MG63 (cell line): ENCODE measurements around the gene KLF9. TPM values are rescaled to one million over a fixed set of nuclear protein-coding genes. Genes with fewer than 3 reads are reported as not detected.

Experiments
- DNase-seq: peaks from one replicate; pipeline ENCODE4 v3.0.0-alpha.2; 2020
- H3K27me3 ChIP-seq: fragments of 250-450 bp; sonication (Bioruptor Pico); 2 replicates; pipeline ENCODE4 v1.5.1; 2020; ENCODE audit warnings: mild to moderate bottlenecking, moderate library complexity
- H3K36me3 ChIP-seq: fragments of 250-450 bp; sonication (Bioruptor Pico); 2 replicates; pipeline ENCODE4 v1.5.1; 2020; ENCODE audit warnings: mild to moderate bottlenecking, moderate library complexity
- H3K4me3 ChIP-seq: fragments of 250-450 bp; sonication (Bioruptor Pico); 2 replicates; pipeline ENCODE4 v1.5.1; 2020; ENCODE audit warnings: mild to moderate bottlenecking, moderate library complexity
- H3K9me3 ChIP-seq: fragments of 250-450 bp; sonication (Bioruptor Pico); 2 replicates; pipeline ENCODE4 v1.5.1; 2020; ENCODE audit warnings: mild to moderate bottlenecking, moderate library complexity
- total RNA-seq: library from RNA; depleted of rRNA; stranded (reverse); fragments of >200 nt; shearing (Covaris generic); gene quantifications from 2 replicates; pipeline ENCODE4 v1.2.3, GENCODE V29; 2014; ENCODE audit warnings: low replicate concordance

Gene KLF9
- total RNA-seq, 1 experiment from 2014 or later: 5.5 TPM

DNA sequence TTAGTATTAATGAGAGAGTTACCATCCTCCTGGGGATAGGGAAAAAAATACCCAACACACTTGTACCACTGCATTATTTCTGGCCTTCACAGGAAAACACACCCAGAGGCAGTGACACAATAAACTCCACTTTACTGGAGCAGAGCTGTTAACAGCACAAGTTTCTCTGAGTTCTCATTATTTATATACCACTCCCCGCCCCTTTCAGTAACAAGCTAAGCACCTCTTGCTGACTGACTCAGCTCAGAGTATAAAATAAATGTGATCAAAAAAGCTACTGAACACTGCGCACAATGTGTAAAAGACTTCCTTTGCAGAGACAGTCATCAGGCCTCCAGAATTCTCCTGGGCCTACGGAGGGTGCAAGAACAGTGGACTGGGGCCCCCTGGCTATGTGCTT, 21.6 kb downstream of the KLF9 start:
- no peaks in the 10 kb centered on the region for H3K36me3 ChIP-seq
- H3K9me3 ChIP-seq: no peaks in the 10 kb centered on the region
- no peak for DNase-seq
- no peak overlapping the region for H3K4me3 ChIP-seq
- no peaks in the 10 kb centered on the region for H3K27me3 ChIP-seq

DNA sequence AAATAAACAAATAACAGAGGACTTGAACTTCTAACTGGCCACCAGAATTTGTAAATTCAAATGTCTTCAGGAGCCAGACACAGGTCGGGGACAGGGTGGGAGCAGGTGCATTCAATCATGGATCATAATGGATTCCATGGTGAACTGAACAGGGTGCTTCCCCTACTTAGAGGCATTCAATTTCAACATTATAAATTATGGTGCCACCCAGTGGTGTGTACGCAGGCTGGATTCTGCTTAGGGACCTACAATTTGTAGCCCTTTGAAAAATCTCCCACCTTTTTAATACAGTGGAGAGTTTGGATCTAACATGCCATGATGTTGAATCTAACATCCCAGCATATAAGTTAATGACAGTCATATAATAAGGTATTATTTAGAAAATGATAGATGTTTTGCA, 22.3 kb downstream of the KLF9 start:
- no peak for DNase-seq
- Histone ChIP-seq H3K36me3 (no peaks in the 10 kb centered on the region), H3K9me3 (no peaks in the 10 kb centered on the region), H3K4me3 (no peak overlapping the region), H3K27me3 (no peaks in the 10 kb centered on the region)

DNA sequence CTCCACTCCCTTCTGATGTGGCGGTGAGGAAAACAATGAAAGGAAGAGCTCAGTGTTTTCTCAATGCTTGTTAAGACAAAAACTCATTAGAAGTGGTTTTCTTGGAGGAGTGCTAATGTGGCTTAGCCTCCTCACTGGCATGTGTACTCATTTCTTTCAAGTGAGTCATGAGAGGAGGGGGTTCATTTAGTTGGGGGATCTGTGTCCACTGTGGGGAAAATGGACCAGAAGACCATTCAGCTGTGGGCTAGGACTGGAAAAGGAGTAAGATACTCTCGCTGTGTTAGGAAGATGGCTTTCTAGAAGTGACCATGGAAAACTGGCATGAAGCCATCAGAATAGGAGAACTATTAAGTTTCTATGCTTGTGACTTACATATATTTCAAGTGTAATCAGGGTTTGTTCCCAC, 23.5 kb downstream of the KLF9 start:
- Histone ChIP-seq H3K27me3 (no peaks in the 10 kb centered on the region), H3K9me3 (no peaks in the 10 kb centered on the region), H3K36me3 (no peaks in the 10 kb centered on the region), H3K4me3 (no peak overlapping the region)
- no peak for DNase-seq

DNA sequence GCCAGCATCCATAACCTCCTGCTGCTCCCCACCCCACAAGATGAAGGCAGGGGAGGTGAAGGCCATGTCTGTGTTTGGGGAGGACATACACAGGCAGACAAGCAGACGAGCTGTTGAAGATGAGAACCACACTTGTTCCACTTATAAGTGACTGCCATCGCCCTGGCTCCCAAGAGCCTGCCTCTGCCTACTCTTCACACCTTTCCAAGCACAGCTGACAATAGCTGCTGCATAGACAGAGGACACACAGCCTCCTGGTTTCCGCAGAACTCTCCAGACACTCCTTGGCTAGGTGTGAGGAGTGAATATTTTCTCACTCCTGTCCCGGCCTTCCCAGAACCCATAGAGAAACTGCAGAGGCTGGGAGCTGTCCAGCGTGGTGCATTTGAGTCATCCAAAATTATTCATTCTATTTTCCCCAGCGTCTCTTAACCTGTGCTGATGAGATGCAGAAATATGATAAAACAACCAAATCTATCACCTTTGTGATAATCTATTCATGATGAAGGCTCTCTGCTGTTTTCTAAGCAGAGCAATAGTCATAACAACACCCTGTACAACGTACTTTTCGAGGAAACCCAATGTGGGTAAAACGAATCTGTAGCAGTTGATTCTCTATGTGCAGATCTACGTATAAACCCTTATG, 24.7 kb downstream of the KLF9 start:
- Histone ChIP-seq H3K36me3 (no peaks in the 10 kb centered on the region), H3K27me3 (no peaks in the 10 kb centered on the region), H3K4me3 (no peak overlapping the region), H3K9me3 (no peaks in the 10 kb centered on the region)
- DNase-seq: no peak

DNA sequence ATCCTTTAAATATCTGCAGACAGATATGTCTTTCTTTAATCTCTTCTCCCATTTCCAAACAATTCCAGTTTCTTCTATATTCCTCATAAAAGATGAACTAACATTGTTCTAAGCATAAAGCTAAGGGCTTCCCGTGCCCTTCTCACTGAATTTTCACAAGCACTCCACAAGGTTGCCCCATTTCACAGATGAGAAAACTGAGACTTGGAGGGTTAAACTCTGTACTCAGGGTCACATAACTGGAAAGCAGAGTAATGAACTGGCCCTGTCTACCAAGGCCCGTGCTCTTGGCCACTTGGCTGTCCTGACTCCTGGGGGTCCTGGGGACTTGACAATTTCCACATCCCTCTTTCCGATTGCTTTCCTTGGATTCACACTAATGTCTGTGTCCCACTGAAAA, 25.3 kb downstream of the KLF9 start:
- no peaks in the 10 kb centered on the region for H3K27me3 ChIP-seq
- H3K4me3 ChIP-seq: no peak overlapping the region
- no peaks in the 10 kb centered on the region for H3K9me3 ChIP-seq
- no peaks in the 10 kb centered on the region for H3K36me3 ChIP-seq
- no peak for DNase-seq

DNA sequence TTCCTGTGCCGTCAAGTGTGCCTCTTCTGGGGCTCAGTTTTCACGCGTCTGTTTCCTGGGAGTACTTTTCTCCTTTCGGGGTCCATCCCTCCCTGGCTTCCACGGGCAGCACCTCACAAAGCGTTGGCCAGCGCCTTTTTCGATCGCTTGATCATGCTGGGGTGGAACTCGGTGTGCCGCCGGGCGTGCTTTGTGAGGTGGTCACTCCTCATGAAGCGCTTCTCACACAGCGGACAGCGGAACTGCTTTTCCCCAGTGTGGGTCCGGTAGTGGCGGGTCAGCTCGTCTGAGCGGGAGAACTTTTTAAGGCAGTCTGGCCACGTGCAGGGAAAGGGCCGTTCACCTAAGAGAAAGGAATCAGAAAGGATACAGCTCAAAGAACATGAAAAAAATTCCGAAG, 26.8 kb downstream of the KLF9 start:
- Histone ChIP-seq H3K9me3 (no peaks in the 10 kb centered on the region), H3K36me3 (no peaks in the 10 kb centered on the region), H3K27me3 (no peaks in the 10 kb centered on the region), H3K4me3 (no peak overlapping the region)
- DNase-seq: no peak

DNA sequence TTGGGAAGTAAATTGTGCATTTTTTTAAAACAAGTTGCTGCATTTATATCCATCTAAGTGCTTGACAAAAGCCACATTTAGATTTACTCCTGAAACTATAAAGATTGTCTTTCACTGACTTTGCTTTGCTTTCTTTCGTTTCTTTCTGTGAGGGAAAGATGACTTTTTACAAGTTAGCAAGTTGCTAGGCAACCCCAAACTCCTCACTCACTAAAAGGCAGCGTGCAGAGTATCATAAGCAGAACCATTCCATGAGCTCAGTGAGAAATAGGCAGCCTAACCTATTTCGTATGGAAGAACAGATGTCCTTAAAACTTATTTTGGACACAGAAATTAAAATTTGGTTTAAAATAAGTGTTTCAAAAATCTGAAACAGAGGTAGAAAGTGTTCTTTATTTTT, 29.0 kb downstream of the KLF9 start:
- H3K27me3 ChIP-seq: no peaks in the 10 kb centered on the region

DNA sequence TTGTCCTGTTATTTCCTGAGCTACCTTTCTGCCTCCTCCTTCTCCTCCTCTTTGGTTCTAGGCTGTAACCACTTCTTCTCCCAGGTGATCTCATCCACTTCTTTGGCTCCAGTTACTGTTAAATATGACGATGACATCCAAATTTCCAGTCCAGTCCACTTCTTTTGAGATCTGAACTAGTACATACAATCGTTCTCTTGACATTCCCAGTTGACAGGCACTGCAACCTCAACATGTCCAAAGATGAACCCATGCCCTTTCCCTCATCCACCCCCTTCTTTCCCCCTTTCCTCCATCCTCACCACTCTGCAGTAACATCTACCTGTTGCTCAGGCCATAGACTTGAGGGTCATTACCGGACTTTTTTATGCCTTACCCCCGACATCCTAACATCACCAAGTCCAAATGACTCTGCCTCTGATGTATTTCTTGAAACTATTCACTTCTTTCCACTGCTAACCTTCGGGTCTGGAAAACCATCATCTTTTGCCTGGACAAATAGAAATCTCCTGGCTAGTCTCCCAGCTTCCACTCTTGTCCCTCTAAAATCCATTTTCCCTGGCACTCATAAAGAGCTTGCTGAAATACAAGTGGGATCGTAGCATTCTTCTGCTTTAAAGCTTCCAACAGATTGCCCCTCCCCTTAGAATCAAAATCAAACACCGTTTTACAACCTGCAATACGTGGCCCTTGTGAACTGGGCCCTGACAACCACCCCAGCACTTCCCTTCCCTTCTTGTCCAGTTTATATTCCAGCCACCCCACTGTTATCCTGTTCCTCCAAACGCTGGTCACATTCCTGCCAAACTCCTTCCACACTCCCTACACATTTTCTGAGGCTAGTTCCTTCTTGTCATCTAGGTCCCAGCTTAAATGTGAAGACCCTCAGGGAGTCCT, 31.5 kb downstream of the KLF9 start:
- Histone ChIP-seq H3K27me3 (no peaks in the 10 kb centered on the region), H3K4me3 (no peak overlapping the region), H3K36me3 (no peaks in the 10 kb centered on the region), H3K9me3 (no peaks in the 10 kb centered on the region)
- DNase-seq: no peak

More for the DNA sequence above, 29.0 kb downstream of the KLF9 start:
- Histone ChIP-seq H3K9me3 (no peaks in the 10 kb centered on the region), H3K4me3 (no peak overlapping the region), H3K36me3 (no peaks in the 10 kb centered on the region)
- DNase-seq: no peak

DNA sequence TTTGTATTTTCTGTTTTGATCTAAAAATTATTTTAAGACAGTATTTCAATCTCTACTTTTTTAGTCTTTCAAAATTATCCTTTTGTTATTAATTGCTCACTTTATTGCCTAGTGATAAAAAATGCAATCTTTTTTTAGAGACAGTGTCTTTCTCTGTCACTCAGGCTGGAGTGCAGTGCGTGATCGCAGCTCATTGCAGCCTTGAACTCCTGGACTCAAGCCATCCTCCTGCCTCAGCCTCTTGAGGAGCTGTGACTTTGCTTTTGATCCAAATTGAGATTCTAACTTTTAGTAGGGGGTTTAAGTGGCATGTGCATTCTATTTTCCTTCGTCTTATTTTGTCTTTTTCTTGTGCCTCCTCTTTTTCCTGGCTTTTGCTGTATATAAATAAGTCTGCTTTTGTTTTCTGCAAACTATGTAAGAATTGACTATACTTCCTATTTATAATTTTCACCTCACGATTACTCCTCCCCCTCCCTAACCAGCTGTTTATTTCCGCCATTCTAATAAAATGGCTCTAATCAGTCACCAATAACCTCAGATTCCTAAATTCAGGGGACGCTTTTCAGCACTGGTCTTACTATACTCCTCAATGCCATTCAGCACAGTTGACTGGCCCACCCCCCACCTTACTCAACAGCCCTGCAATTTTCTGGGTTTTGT, 32.3 kb downstream of the KLF9 start:
- no peaks in the 10 kb centered on the region for H3K36me3 ChIP-seq
- H3K4me3 ChIP-seq: no peak overlapping the region
- H3K9me3 ChIP-seq: no peaks in the 10 kb centered on the region
- DNase-seq: no peak
- H3K27me3 ChIP-seq: no peaks in the 10 kb centered on the region

DNA sequence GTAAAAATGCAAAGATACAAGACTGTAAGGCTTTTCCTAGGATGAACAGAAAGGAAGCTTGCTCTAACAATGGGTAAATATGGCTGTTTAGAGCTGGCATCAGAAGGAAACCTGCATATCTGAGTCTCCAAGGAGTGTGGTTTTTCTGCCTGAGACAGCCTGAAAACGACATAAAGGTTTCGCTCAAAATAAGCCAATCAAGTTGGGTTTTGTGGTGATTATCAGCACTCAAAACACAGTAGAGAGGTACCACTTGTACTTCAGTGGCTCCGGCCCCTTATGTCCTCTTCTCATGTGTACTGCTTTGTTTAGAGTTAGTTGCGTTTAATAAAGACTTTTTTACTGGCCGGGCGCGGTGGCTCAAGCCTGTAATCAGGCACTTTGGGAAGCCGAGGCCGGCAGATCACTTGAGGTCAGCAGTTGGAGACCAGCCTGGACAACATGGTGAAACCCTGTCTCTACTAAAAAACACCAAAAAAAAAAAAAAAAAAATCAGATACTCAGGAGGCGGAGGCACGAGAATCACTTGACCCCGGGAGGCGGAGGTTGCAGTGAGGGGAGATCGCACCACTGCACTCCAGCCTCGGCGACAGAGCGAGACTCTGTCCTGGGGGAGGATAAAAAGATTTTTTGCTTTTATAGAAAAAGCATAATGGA, 39.4 kb downstream of the KLF9 start:
- Histone ChIP-seq H3K27me3 (no peaks in the 10 kb centered on the region), H3K4me3 (no peak overlapping the region), H3K36me3 (no peaks in the 10 kb centered on the region), H3K9me3 (no peaks in the 10 kb centered on the region)
- DNase-seq: no peak

DNA sequence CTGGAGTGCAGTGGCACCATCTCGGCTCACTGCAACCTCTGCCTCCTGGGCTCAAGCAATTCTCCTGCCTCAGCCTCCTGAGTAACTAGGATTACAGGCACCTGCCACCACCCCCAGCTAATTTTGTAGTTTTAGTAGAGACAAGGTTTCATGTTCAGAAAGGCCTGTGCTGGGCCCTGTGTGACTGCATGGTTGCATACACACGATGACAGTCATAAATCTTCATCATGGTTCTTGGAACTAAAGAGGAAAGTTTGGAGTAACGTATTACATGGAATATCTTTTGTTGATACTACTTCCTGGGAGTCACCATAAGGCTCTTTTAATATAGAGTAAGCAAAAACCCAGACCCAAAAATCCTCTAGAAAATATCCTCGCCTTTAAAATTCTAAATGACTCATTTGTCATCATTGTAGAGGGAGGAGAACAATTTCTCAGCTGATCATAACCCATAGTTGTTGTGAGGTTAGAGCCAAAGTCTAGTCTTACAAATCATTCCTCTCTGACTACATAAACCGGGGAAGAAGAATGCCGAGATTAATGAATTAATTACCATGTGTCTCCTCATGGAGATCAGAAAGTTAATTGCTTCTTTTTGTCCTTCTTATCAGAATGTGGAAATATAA, 47.0 kb downstream of the KLF9 start:
- Histone ChIP-seq H3K36me3 (no peaks in the 10 kb centered on the region), H3K27me3 (no peaks in the 10 kb centered on the region), H3K9me3 (no peaks in the 10 kb centered on the region), H3K4me3 (no peak overlapping the region)
- no peak for DNase-seq

DNA sequence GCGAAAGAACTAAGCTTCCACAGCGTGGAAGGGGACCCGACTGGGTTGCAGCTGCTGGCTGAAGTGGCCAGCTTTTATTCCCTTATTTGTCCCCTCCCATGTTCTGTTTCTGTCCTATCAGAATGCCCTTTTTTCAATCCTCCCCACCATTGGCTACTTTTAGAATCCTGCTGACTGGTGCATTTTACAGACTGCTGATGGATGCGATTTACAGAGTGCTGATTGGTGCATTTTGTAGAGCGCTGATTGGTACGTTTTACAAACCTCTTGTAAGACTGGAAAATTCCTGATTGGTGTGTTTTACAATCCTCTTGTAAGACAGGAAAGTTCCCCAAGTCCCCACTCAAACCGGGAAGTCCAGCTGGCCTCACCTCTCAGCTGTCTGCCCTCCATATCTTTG, 50.7 kb downstream of the KLF9 start:
- Histone ChIP-seq H3K4me3 (no peak overlapping the region), H3K9me3 (no peaks in the 10 kb centered on the region), H3K36me3 (no peaks in the 10 kb centered on the region), H3K27me3 (no peaks in the 10 kb centered on the region)
- no peak for DNase-seq

DNA sequence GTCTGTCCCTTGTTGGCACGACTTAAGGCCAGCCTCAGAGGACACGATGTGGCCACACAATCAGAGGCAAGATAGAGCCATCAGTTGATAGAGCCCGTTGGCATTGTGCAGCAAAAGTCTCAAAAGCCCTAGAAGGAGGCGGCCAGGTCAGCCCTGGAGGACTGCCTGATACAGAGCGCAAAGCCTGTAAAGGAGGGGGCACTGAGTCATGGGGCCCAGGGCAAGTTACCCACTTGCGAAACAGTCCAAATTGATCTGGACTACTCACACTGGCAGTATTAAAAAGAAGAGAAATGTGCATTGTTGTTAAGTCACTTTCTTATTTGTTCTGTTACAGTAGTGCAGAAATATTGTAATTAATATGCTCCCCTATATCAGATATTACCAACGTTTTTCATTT, 51.5 kb downstream of the KLF9 start:
- Histone ChIP-seq H3K9me3 (no peaks in the 10 kb centered on the region), H3K4me3 (no peak overlapping the region), H3K27me3 (no peaks in the 10 kb centered on the region), H3K36me3 (no peaks in the 10 kb centered on the region)
- DNase-seq: peak; percentile 12

DNA sequence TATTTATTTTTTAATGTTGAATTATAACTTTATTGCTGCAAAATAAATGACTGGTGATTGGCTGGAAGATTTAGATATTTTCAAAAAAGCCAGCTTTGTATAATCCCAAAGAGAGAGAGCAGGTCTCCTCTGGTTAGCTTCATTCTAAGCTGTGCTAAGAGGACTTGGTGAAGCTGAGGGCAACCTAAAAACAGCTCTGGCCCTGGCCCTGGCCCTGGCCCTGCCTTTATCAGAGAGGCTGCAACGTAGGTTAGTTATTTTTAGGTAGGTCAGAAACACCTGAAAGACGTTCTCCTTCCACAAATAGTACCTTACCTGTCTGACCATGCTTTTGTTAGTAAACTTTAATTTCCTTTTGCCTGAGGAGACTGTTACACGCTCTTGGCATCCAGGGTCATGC, 58.7 kb downstream of the KLF9 start:
- Histone ChIP-seq H3K9me3 (no peaks in the 10 kb centered on the region), H3K36me3 (no peaks in the 10 kb centered on the region; the same call in none of the 2 replicates), H3K4me3 (no peak overlapping the region), H3K27me3 (no peaks in the 10 kb centered on the region)
- DNase-seq: no peak

DNA sequence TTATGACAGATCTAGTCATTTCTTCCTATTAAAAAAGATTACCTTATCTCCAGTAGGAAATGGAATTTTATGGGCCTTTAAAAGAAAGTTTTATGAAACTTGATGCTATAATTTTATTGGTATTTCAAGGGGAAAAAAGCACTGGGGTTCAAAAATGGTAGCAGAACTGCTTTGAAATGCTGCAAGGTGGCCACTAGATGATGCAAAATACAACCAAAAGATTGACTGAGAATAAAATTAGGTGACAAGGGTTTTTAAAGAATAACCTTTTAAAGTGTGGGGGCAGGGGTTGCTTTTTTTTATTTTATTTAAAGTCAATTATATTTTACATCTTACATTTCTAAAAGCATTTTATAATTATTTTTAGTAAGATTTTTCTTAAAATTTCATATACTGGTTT, 61.7 kb downstream of the KLF9 start:
- Histone ChIP-seq H3K36me3 (peaks cover 7% of the 10 kb centered on the region), H3K9me3 (no peaks in the 10 kb centered on the region), H3K4me3 (no peak overlapping the region), H3K27me3 (no peaks in the 10 kb centered on the region)
- DNase-seq: no peak

DNA sequence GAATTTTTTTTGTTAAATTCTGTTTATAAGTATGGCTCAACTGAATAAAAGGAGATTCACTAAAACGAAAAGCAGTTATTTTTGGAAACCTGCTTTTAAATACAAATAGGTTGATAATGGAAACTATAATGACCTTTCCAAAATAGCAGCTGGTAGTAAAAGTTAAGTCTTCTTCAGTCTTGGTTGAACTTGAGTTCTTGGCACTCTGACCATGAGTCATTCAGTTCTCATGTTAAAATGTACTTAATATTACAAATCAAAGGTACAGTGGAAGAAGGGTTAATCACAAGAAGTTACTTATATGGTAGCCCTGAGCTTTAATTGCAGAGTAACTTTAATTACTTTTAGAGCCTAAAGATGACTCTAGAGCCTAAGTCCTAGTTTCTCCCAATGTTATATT, 62.1 kb downstream of the KLF9 start:
- DNase-seq: no peak
- H3K9me3 ChIP-seq: no peaks in the 10 kb centered on the region
- no peak overlapping the region for H3K4me3 ChIP-seq
- H3K27me3 ChIP-seq: no peaks in the 10 kb centered on the region
- peaks cover 7% of the 10 kb centered on the region for H3K36me3 ChIP-seq

DNA sequence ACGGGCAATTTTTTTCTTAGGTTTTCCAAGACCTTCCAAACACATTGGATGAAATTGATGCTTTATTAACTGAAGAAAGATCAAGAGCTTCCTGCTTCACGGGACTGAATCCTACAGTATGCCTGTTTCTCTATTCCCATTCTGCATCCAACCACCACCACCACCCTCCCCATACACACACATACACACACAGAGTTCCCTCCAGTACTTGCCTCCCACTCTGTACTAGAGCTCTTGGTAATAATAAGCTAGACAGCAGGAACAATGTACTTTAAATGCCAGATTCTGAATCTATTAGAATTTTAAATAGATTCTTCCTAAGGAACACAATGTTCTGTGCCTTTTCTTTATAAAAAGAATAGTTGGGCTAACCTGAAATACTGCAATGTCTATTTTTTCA, 67.4 kb downstream of the KLF9 start:
- Histone ChIP-seq H3K4me3 (no peak overlapping the region), H3K27me3 (no peaks in the 10 kb centered on the region), H3K36me3 (peaks cover 13% of the 10 kb centered on the region), H3K9me3 (no peaks in the 10 kb centered on the region)
- no peak for DNase-seq
